Stimulated activated CD4-positive, alpha-beta T cell treated with anti-CD3 and anti-CD28 coated beads, Interleukin-12 subunit alpha, Interleukin-12 subunit beta, amount 100 ng/mL, for 4 hours (primary cell): Measurements from ENCODE around the gene ARHGAP15.

ENCODE experiments used
- DNase-seq: peaks from one replicate; pipeline ENCODE4 v3.0.0-alpha.2; 2020

ARHGAP15 gene

DNA sequence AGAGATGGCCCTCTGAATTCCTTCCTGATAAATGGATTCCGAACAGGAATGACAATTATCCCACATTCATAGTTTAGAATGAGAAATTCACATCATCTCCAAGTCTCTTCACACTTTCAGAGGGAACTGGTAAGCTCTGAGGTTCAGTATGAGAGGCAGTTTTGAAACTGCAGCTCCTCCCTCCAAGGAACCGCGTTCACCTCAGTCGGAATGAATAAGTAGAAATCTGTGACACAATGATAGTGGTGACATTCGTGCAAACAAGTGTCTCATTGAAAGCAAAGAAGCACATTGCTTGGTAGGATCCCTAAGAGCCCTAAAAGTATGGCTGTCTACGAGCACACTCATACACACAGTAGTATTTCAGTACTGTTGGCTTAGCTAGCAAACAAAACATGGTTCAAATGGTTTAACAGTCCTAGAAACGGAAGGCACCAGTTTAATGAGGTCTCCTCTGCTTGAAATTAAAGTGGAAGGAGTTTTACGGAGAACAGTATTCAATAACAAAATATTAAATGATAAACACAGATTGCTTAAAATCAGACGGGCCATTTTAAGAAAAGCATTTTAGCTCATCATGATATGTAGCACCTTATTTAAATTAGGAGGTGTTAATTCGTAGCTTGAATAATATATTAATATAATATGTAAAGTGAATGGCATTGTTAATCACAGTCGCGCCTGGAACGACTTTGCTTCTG lies 225.0 kb downstream of the ARHGAP15 start:
- DNase-seq = no peak

DNA sequence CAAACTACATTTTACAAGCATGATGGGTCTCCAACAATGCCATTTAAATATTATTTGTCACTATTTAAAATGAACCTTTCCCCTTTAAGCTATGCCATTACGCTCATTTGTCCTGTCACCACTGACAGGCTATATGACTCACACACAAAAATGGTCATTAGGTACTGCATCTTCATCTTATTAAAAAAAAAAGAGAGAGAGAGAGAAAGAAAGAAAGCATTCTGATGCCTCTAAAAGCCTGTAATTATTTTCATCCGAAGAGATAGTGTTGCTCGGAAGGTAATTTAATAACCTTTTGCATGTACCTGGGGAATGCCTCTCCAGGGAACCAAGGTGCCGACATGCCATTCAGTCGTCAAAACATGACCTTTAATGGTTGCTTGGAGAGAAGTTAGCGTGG lies 226.7 kb downstream of the ARHGAP15 start:
- no peak for DNase-seq

DNA sequence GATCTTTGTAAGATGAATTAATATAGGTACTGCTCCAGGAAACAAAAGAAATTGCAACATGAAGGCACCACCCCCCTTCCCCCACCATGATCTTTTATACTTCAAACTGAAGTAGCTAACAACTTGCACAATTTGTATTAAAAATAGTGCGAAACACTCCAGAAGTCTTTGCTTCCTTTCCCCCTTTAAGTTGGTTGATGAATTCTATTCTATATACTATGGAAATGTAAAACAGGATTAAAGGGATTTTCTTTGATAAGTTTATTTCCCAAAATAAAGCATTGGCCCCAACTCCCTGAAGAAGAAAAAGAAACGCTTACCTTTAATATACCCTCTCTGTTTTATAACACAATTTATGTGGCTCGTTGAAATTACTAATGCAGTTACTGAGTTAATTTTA lies 227.1 kb downstream of the ARHGAP15 start:
- DNase-seq = no peak

DNA sequence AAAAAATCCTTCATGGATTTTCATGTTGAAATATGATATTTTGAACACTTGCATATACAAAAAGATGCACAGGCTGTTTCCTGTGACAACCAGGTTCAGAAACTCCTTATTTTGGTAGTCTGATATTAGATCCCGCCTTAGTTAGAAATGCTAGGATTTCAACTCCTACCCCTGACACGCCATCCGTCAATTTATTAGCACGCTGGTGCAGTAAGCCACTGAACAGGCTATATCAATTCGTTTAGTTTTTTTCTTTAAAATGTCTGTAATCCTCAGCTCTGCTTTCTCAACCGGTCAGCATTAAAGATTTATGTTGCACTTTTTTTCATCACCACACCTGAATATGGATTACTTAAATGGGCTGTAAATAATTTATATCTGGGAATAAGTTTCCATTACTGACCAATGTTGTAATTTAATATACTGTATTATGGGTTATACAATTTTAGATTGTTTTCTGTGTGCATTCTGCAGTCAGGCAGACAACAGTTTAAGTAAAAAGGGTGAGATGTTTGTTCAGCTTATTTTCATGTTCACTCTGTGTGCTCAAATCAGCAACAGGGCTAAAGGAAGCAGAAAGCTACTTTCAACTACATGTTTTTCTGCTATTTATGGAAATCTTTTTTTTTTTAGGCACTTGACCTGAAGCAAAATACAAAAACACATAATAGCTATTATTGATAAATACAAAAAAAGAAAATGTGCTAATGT lies 227.7 kb downstream of the ARHGAP15 start:
- DNase-seq = no peak

DNA sequence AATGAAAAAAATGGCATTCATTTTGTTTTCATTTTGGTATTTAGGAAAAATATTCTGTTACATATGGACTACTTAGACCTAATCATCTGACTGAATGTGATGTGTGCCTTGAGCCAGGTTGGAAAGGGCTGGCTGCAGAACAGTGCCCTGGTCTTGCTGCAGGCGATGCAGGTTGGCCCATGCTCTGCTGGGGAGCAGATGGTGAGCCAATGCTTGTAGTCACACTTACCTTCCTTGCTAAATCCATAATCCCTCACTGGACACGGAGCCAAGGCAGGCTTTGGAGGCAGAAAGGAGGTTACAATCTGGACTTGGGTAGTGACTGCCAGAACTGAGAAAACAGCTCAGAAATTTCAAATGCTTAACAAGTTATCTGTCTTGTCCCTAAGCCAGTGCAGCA lies 228.7 kb downstream of the ARHGAP15 start:
- no peak for DNase-seq

DNA sequence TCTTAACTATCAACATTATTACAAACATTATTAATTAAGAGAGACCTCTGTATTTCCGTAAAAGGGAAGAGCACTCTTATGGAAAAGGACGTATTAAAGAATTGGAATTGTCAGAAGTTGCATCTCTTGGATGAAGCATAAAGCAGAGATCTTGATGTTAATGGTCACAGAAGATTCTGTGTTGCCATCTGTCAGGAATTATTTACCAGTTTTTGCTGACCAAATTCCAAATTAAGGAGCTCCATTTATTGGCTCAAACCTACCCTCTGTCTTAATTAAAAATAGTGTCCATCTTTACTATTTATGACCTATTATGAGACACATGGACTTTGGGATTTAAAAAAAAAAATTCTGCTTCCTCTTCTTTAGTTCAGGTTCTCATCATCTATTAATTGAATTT lies 232.1 kb downstream of the ARHGAP15 start:
- no peak for DNase-seq

DNA sequence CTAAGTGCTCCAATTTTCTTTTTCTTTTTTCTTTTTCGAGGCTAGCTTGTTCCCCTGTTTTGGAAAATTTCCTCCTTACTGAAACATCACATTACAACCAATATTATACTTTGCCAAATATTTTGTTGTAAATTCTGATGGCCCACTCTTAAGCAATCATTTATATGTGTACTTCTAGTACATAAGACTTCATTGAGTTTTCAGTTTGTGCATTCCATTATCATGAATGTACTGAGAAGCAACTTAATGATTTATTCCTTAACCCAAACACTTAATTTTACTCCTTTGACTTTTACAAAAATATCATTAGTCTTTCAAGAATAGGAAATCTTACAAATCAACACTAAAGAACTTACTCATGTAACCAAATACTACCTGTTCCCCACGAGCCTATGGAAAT lies 242.4 kb downstream of the ARHGAP15 start:
- no peak for DNase-seq

DNA sequence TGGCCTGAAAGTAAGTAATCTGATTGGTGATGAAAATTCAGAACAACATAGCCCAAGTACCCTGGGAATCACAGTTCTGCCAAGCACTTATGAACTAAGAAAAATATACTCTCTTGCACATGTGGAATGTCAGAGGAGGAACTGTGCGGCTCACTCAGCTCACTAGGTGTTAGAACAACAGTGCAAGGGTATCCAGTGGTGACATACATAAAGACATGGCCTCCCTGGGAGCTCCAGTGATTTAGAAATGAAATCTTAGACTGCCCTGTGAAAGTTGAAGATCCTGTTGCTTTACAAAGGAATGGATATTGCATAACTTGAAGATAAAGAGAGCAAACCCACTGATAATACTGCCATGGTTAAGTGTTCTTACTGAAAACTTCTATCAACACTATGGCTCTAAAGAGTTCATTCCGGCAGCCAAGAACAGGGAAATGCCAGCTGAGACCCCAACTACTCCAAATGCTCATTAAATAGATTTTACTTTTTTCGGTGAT lies 246.2 kb downstream of the ARHGAP15 start:
- no peak for DNase-seq

DNA sequence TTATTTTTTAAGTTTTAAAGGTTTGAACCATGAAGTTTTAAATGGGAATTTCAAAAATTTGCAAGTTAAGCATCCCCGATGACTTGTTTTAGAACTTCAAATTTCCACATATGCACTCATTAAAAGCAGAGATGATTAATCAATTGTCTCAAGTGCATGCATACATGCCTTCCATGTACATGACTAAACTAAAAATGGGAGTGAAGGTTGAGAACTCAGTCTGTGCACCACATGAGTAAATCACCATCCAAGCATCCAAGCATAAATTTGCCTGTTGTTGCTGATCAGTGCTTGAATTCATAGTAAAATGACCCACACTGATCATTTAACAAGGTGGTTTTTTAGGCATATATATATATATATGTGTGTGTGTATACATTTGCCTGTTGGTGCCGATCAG lies 249.8 kb downstream of the ARHGAP15 start:
- DNase-seq = no peak

DNA sequence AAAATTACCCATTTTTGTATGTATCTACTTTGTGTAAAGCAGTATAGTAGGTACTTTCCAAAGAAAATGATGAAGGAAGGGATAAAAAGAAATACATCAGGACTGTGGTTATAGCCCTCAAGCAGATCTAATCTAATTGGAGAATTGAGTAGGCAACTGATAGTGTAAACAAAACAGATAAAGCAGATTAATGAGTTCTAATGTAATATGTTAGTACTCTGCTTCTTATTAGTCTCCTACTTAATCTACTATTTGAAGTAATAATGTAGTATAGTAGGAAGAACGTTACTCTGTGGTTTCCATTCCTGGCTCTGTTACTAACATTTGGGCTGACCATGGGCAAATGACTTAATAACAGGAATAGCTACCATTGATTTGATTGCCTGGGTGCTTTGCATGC lies 250.7 kb downstream of the ARHGAP15 start:
- no peak for DNase-seq

DNA sequence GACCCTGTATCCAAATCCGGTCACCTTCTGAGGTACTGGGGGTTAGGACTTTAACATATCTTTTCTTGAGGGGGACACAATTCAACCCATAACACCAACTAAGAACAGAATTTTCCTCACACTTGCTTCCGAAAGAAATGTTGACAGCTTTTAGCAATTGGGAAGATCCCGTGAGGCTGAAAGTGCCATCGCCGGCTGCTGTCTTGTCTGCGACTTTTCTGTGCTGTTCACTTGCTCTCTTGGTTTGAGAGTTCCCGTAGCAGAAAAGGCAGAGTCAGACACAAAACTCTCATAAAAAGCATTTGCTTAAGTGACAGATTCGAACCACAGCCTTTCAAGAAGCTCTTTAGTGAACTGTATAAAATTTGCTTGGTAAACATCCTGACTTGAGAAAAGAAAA lies 253.4 kb downstream of the ARHGAP15 start:
- no peak for DNase-seq

DNA sequence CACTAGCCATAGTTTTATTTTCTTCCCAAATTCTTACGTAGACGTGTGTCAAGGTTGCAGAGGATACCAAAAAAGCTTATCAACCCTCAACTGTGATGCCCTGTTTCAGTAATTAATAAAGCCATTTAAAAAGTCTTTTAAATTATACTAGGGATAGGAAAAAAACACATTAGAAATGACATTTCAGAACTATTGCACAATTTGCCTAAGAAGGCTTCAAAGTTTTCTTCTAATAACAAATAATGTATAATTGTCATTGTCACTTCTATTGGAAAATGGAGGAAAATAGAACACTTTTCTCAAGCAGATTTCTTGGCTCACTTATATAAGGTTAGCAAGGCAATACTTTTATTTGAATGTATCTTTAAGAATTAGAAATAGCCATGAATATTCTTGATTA lies 253.8 kb downstream of the ARHGAP15 start:
- DNase-seq = no peak

DNA sequence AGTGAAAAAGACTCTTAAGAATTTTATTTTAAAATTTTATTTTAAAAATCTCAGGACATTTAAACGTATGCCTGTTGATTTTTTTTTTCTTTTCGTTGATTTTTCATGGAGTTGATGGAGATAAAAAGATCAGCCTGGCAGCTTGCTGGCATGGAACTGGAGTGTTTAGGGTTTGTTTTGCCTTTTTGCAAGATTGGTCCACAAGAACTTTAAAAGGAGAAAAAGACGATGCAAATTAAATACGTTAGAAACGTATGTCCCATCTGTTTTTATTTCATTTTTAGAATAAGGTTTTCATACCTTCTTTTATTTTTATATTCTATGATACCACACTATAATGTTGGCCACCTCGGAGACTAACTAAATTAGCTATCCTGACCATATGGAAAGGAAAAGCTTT lies 254.9 kb downstream of the ARHGAP15 start:
- DNase-seq = no peak

DNA sequence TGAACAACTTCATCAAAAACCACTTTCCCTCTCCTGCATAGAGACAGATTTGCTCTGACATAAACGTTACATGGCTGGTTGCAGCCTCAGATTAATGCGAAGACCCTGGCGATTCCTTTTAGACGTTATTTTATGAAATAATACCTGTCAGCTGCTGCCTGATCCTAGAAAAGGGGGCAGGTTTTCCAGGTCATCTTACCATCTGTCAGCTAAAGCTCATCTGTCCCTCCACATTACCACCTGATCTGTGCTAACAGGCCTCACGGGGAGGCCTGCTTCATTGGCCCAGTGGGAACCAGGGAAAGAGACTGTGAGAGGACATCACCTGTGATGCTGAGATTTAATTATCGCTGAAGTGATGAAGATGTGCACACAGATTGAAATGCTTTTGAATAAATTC lies 261.0 kb downstream of the ARHGAP15 start:
- no peak for DNase-seq

DNA sequence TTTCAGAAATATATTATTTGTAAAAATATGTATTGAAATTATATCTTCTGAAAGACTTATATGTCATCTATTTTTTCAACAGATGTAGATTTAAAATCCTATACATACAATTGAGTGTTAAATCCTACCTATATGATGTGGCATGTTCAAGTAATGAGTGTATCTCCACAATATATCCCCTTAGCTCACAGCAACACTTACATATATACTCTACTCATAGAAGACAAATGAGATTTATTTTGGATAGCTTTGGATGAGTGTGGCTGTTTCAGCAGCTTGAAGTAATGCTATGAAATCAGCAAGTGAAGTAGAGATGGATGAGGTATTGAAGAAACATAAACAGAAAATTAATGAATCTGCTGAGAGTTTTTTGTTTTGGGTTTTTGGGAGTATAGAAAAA lies 263.1 kb downstream of the ARHGAP15 start:
- DNase-seq = no peak

DNA sequence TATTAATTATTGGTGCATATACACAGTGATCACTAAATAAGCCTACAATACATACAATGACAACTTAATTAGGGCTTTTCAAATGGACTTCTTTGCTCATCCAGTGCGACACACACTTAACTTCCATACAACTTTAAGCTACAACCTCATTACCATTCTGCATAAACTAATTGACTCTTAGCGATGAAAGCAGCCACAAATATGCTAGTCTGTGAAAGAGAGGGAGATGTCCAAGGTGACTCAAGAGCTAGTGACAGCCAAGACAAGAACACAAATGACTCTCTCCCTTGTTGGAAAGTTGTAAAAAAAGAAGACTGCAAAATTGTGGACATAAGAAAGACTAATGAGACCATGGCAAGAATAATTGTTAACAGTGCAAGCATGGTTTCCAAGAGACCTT lies 264.8 kb downstream of the ARHGAP15 start:
- no peak for DNase-seq

DNA sequence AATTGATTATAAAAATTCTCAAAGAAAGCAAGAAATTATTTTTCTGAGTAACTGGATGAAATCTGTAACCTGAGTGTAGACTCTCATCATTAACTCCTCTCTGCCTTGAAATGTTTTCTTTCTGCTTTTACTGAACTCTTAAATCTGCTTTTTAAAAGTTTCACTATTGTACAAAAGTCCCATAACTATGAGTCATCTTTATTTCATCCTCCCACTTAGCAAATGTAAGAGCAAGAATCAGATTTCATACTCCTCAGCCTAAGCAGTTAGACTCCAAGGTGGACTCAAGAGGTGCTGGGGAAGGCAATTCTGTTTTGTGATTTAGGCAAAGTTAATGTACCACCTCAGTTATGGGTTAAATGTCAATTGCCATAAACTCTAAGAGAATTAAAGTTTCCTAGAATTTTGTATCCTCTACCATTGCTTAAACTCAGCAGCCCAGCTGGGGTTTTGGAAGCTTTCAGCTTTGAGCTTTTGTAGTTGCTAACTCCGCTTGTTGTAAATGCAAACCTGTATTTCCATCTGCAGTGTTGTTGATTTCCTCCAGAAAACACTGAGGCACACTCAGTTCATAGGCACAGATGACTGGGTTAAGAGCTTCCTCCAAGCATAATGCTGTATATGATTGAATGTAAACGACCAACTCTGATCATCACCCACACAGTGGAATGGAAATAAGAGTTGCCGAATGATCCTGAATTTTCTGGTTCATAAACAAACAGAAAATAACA lies 268.8 kb downstream of the ARHGAP15 start:
- no peak for DNase-seq

DNA sequence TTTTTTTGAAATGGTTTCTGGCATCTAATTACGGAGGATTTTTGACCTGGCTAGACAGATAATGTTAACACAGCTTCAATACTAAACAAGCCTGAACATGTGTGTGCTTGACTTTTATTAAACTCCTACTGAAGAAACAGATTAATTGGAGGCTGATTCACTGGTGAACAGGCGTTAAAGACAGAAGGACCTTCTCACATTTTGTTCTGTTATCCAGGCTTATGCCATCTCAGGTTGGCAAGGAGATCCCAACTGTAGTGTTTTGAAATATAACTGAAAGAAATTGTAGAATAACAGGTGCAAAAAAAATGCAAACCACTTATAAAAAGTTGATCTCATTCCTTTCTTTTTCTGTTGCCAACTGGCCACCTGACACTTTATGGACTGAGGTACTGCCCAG lies 269.6 kb downstream of the ARHGAP15 start:
- no peak for DNase-seq

DNA sequence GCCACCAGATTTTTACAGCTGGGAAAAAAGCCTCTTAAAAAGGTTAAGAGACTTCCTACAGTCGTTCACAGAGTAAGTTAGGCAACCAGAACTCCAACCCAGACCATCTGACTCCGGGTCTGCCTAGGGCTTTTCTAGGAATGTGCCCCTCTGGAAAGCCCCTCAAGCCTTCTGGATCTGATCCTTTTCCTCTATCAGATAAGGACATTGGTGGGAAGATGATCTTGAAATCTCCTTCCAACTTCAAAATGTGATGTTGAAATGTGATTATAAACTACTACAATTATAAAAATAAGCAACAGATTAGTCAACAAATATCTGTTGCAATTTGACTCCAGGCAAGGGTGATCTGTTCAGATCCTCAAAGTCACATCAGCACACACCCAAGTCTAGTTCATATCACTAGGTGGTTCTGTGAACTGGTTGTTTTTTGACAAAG lies 270.4 kb downstream of the ARHGAP15 start:
- no peak for DNase-seq

DNA sequence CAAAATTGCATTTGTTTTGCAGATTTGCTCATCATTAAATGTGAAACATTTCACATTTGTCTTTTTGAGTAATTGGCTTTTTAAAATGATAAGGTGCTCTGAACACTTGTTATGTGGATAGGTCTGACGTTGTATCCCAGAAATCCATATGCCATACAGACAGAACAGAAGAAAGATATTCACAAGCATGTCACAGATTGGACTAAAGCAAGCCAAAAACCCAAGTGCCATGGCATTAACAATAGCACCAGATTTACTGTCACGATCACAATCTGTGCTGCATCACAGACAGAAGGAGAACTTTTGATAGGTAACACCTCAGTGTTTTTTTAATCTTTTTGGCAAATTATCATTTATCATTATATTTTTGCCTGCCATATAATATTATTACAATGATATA lies 272.6 kb downstream of the ARHGAP15 start:
- DNase-seq = no peak

DNA sequence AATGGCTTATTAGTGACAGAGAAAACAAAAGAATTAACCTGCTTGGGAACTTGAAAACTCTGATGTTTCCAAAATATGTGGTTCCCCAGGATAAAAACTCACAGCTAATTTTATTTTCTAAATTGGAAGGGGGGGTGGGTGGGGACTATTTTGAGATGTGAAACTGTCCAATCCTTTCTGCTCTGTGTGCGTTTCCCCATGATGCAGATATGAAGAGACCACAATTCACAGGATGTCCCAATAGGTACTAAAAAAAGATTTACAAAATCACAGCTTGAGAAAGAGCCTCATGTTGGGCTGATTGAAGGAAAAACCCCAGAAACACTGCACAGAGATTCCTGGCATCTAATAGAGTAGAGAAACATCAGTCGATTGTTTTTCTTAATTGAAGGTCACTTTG lies 273.2 kb downstream of the ARHGAP15 start:
- DNase-seq = no peak

DNA sequence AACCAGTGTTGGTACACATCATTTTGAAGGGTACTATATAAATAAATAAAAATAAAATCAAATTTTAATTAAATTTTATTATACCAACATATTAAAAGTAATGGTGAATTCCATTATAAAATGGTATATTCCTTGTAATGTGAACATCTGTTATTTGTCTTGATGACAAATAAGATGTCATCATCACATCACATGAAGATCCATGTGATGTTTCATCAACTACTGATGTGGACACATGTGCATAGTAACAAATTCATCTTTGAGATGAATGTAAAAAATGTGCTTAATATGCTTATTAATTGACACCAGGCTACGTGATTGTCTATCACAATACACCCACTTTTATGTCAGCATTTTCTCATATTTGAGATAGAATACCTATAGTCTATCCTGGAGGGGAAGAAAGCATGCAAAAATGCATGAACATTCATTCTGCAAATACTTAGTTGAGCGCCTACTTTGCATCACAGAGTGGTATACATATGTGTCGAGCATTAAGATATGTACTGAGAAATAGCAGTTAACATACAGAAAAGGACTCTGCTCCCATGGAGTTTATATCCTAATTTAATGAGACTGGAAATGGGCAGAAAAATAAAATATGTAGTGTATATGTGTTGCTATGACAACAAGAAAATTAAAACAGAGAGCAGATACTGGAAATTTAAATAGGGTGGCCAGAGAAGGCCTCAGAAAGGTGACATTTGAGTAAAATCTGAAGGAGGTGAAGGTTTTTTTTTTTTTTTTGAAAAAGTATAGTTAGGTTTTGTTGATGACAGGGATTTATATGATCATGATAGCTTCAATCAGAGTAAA lies 281.1 kb downstream of the ARHGAP15 start:
- DNase-seq = no peak

DNA sequence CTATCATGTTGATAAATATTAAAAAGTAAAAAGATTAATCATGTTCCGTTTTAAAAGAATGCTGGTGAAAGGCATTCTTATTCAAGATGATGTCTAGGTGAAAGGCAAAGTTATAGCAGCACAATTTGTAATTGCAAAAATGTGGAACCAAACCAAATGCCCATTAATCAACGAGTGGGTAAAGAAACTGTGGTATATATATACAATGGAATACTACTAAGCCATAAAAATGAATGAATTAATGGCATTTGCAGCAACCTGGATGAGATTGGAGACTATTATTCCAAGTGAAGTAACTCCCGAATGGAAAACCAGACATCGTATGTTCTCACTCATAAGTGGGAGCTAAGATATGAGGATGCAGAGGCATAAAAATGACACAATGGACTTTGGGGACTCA lies 286.4 kb downstream of the ARHGAP15 start:
- DNase-seq = no peak
